OCI-LY1 (cell line): ENCODE results near the gene GDAP1L1.

Experiments used
- H2AFZ ChIP-seq: fragments of 200-600 bp; sonication (generic), shearing (Covaris generic); 2 replicates; pipeline ENCODE4 v1.6.0; 2014; ENCODE audit warnings: antibody characterized with exemption, mild to moderate bottlenecking, low read length
- H3F3A ChIP-seq: fragments of 200-600 bp; sonication (generic), shearing (Covaris generic); 2 replicates; pipeline ENCODE4 v1.6.0; 2014; ENCODE audit warnings: mild to moderate bottlenecking, antibody characterized with exemption, low read length, moderate library complexity; ENCODE audit not compliant: insufficient read depth
- H3K27ac ChIP-seq: fragments of 200-600 bp; sonication (generic); 2 replicates; pipeline ENCODE4 v1.5.1; 2014; ENCODE audit warnings: low read length, mixed run types, mild to moderate bottlenecking, low read depth; ENCODE audit not compliant: poor library complexity, severe bottlenecking
- H3K27me3 ChIP-seq: fragments of 200-600 bp; sonication (generic); 2 replicates; pipeline ENCODE4 v1.6.0; 2014; ENCODE audit warnings: antibody characterized with exemption, mild to moderate bottlenecking, low read length, moderate library complexity; ENCODE audit not compliant: insufficient read depth
- H3K36me3 ChIP-seq: fragments of 200-600 bp; sonication (generic); 2 replicates; pipeline ENCODE4 v1.6.1; 2014; ENCODE audit warnings: mild to moderate bottlenecking, antibody characterized with exemption, low read length, moderate library complexity, mixed read lengths; ENCODE audit not compliant: insufficient read depth
- H3K4me1 ChIP-seq: fragments of 200-600 bp; sonication (generic); 2 replicates; pipeline ENCODE4 v1.5.1; 2014; ENCODE audit warnings: mild to moderate bottlenecking, low read length, moderate library complexity; ENCODE audit not compliant: insufficient read depth, severe bottlenecking
- H3K4me2 ChIP-seq: fragments of 200-600 bp; sonication (generic), shearing (Covaris generic); 2 replicates; pipeline ENCODE4 v1.6.1; 2014; ENCODE audit warnings: low read length
- H3K4me3 ChIP-seq: fragments of 200-600 bp; sonication (generic); 2 replicates; pipeline ENCODE4 v1.5.1; 2014; ENCODE audit warnings: low read length, low read depth, mild to moderate bottlenecking, mixed read lengths; ENCODE audit not compliant: poor library complexity, severe bottlenecking
- H3K79me2 ChIP-seq: fragments of 200-600 bp; shearing (Covaris generic); 2 replicates; pipeline ENCODE4 v1.6.1; 2016; ENCODE audit warnings: mixed run types, low read length, mixed read lengths; ENCODE audit not compliant: insufficient read depth
- H3K9ac ChIP-seq: fragments of 200-600 bp; sonication (generic), shearing (Covaris generic); 2 replicates; pipeline ENCODE4 v1.6.1; 2014; ENCODE audit warnings: mild to moderate bottlenecking, low read length, mixed read lengths
- H3K9me2 ChIP-seq: fragments of 200-600 bp; sonication (generic), shearing (Covaris generic); 2 replicates; pipeline ENCODE4 v1.6.1; 2014; ENCODE audit warnings: low read depth, mild to moderate bottlenecking, low read length, mixed read lengths
- H3K9me3 ChIP-seq: fragments of 200-600 bp; shearing (Covaris generic); 2 replicates; pipeline ENCODE4 v1.6.1; 2014; ENCODE audit warnings: low read length, mixed read lengths
- H4K20me1 ChIP-seq: fragments of 200-600 bp; sonication (generic), shearing (Covaris generic); 2 replicates; pipeline ENCODE4 v1.6.0; 2016; ENCODE audit warnings: mild to moderate bottlenecking, low read length; ENCODE audit not compliant: insufficient read depth
- CTCF ChIP-seq: fragments of 200-600 bp; sonication (generic), shearing (Covaris generic); IDR thresholded peaks from 2 replicates; pipeline ENCODE4 v1.5.1; 2017; ENCODE audit warnings: mild to moderate bottlenecking, antibody characterized with exemption, low read length, moderate library complexity, mixed read lengths
- EZH2 ChIP-seq: fragments of 200-600 bp; sonication (generic), shearing (Covaris generic); IDR thresholded peaks from 2 replicates; pipeline ENCODE4 v1.8.0; 2017; ENCODE audit warnings: borderline replicate concordance, mixed run types, mild to moderate bottlenecking, antibody characterized with exemption, low read length, moderate library complexity, mixed read lengths

The GDAP1L1 gene

GRCh38 chr20:44251284-44251683 is 4.2 kb downstream of the GDAP1L1 start:
- no peak overlapping the region for H3K4me3 ChIP-seq
- H3K4me1 ChIP-seq: no peaks in the 10 kb centered on the region
- H2AFZ ChIP-seq: no peak overlapping the region
- H3F3A ChIP-seq: no peaks in the 10 kb centered on the region
- no peak overlapping the region for H3K4me2 ChIP-seq
- TF ChIP-seq CTCF: no peak
- no peak for TF ChIP-seq EZH2
- H3K9me2 ChIP-seq: no peaks in the 10 kb centered on the region
- H3K36me3 ChIP-seq: no peaks in the 10 kb centered on the region
- H3K27ac ChIP-seq: no peak overlapping the region
- no peaks in the 10 kb centered on the region for H3K9me3 ChIP-seq
- H3K27me3 ChIP-seq: no peaks in the 10 kb centered on the region
- no peaks in the 10 kb centered on the region for H3K79me2 ChIP-seq
- no peaks in the 10 kb centered on the region for H4K20me1 ChIP-seq
- no peak overlapping the region for H3K9ac ChIP-seq

- Histone ChIP-seq H3F3A (no peaks in the 10 kb centered on the region), H3K27ac (no peak overlapping the region), H3K9me3 (no peaks in the 10 kb centered on the region), H3K4me3 (no peak overlapping the region), H3K79me2 (no peaks in the 10 kb centered on the region), H4K20me1 (no peaks in the 10 kb centered on the region), H2AFZ (no peak overlapping the region), H3K4me1 (no peaks in the 10 kb centered on the region), H3K36me3 (no peaks in the 10 kb centered on the region), H3K4me2 (no peak overlapping the region), H3K27me3 (no peaks in the 10 kb centered on the region; the same call in 1 of the 2 replicates), H3K9me2 (no peaks in the 10 kb centered on the region), H3K9ac (no peak overlapping the region)
- no peak for TF ChIP-seq EZH2
- no peak for TF ChIP-seq CTCF
Observed at GRCh38 chr20:44253528-44253927, 6.4 kb downstream of the GDAP1L1 start.

GRCh38 chr20:44254073-44254472 is 7.0 kb downstream of the GDAP1L1 start:
- H4K20me1 ChIP-seq: no peaks in the 10 kb centered on the region
- no peak overlapping the region for H2AFZ ChIP-seq
- H3K4me2 ChIP-seq: no peak overlapping the region
- no peaks in the 10 kb centered on the region for H3F3A ChIP-seq
- no peaks in the 10 kb centered on the region; the same call in 1 of the 2 replicates for H3K27me3 ChIP-seq
- H3K9me2 ChIP-seq: no peaks in the 10 kb centered on the region
- H3K79me2 ChIP-seq: no peaks in the 10 kb centered on the region
- no peaks in the 10 kb centered on the region for H3K36me3 ChIP-seq
- no peak for TF ChIP-seq CTCF
- no peak for TF ChIP-seq EZH2
- no peaks in the 10 kb centered on the region for H3K4me1 ChIP-seq
- no peak overlapping the region for H3K9ac ChIP-seq
- H3K4me3 ChIP-seq: no peak overlapping the region
- no peaks in the 10 kb centered on the region for H3K9me3 ChIP-seq
- no peak overlapping the region for H3K27ac ChIP-seq
